Body of pancreas (tissue), 4 donors: ENCODE measurements around the gene ATRN. TPM values are rescaled to one million over a fixed set of nuclear protein-coding genes. Genes with fewer than 3 reads are reported as not detected.

ENCODE experiments used
- ATAC-seq: fragments of 150-250 bp; one replicate; pipeline ENCODE4 v1.9.1; 2016
- DNase-seq, 4 donors: peaks; one replicate each; pipeline ENCODE4 v3.0.0-alpha.2; 2019
- H3K27ac ChIP-seq, 4 donors: fragments of 200-600 bp; sonication (generic); 1 replicate in 3 of 4; 2 replicates in 1 of 4; pipeline versions ENCODE4 v1.5.1 to v1.6.1; 2016 to 2019; ENCODE audit warnings: mild to moderate bottlenecking in 1 of 4, mixed read lengths in 1 of 4, moderate library complexity in 1 of 4
- H3K27me3 ChIP-seq, 2 donors: fragments of 200-600 bp; sonication (generic); one replicate each; pipeline ENCODE4 v1.6.0; 2016; ENCODE audit warnings: mild to moderate bottlenecking in 1 of 2
- H3K36me3 ChIP-seq, 2 donors: fragments of 200-600 bp; sonication (generic); replicated peaks in 1 of 2; 2 replicates each; pipeline ENCODE4 v1.5.1; 2016; ENCODE audit warnings: low read depth in 2 of 2; ENCODE audit not compliant: insufficient read depth in 1 of 2
- H3K4me1 ChIP-seq: fragments of 200-600 bp; sonication (generic); one replicate; pipeline ENCODE4 v1.6.0; 2016
- H3K4me3 ChIP-seq, 2 donors: fragments of 200-600 bp; sonication (generic); 1 replicate in 1 of 2; 2 replicates in 1 of 2; pipeline ENCODE4 v1.5.1; 2016 to 2019
- H3K9me3 ChIP-seq, 3 donors: fragments of 200-600 bp; sonication (generic); 1 replicate in 2 of 3; 2 replicates in 1 of 3; pipeline ENCODE4 v1.5.1; 2016
- POLR2A ChIP-seq, 3 donors: fragments of 450-650 bp; IDR thresholded peaks; one replicate each; pipeline ENCODE4 v1.6.1; 2016; ENCODE audit warnings: antibody characterized with exemption in 3 of 3, mild to moderate bottlenecking in 2 of 3
- WGBS, 2 donors: methylation state at CpG; one replicate each; pipeline ENCODE4 v1.1.5; 2017; 5-methylcytosine and 5-hydroxymethylcytosine counted together
- intact Hi-C: fragments of 100-400 bp; cut with DNase I; formaldehyde crosslinking; loops from one replicate; pipeline ENCODE4 v1.15.1; 2023
- total RNA-seq, 2 donors: library from RNA; depleted of rRNA; stranded (reverse); fragments of >200 nt; gene quantifications; one replicate each; pipeline ENCODE4 v1.1.0, GENCODE V29; 2016
- TF ChIP-seq, protein P1 (sequence below), 7 experiments: fragments of 450-650 bp in 4 of 7; fragments of 200-600 bp in 3 of 7; sonication (generic) in 3 of 7; IDR thresholded peaks; one replicate each; pipeline ENCODE4 v1.5.1; 2016 to 2019; ENCODE audit warnings: antibody characterized with exemption in 7 of 7

ATRN gene
- total RNA-seq, 2 donors from 2014 or later: 17.6 to 18.8 TPM

DNA sequence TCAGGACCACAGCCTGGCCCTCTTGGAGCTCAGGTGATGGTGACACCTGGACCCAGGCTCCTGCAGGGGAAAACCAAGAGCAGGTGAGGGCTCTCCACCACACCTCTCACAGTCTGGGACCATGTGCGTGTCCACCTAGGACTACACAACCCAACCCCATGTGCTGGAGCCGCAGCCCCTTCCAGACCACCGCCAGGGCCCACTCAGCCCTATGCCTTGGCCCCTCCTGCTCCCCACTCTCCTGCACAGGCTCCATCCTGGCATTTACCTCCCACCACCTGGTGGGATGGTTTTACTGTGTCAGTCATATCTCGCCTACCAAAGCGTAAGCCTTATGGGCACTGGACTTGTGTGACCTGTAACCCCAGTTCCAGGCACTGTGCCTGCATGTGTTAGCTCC is 224.0 kb downstream of the ATRN start:
- no peaks in the 10 kb centered on the region for H3K27me3 ChIP-seq
- DNase-seq: no peak
- ATAC-seq: no peak
- H3K4me1 ChIP-seq: no peaks in the 10 kb centered on the region
- TF ChIP-seq, protein P1, sequence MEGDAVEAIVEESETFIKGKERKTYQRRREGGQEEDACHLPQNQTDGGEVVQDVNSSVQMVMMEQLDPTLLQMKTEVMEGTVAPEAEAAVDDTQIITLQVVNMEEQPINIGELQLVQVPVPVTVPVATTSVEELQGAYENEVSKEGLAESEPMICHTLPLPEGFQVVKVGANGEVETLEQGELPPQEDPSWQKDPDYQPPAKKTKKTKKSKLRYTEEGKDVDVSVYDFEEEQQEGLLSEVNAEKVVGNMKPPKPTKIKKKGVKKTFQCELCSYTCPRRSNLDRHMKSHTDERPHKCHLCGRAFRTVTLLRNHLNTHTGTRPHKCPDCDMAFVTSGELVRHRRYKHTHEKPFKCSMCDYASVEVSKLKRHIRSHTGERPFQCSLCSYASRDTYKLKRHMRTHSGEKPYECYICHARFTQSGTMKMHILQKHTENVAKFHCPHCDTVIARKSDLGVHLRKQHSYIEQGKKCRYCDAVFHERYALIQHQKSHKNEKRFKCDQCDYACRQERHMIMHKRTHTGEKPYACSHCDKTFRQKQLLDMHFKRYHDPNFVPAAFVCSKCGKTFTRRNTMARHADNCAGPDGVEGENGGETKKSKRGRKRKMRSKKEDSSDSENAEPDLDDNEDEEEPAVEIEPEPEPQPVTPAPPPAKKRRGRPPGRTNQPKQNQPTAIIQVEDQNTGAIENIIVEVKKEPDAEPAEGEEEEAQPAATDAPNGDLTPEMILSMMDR (IDR thresholded peaks at IDR 0.05): no peak
- H3K9me3 ChIP-seq: no peaks in the 10 kb centered on the region
- no peaks in the 10 kb centered on the region for H3K36me3 ChIP-seq
- H3K27ac ChIP-seq: no peak overlapping the region
- WGBS, 2 donors: 91 to 92% methylated on average over 4 to 5 of the region's 5 CpGs
- intact Hi-C loops: no loop called here
- no peak overlapping the region for H3K4me3 ChIP-seq

DNA sequence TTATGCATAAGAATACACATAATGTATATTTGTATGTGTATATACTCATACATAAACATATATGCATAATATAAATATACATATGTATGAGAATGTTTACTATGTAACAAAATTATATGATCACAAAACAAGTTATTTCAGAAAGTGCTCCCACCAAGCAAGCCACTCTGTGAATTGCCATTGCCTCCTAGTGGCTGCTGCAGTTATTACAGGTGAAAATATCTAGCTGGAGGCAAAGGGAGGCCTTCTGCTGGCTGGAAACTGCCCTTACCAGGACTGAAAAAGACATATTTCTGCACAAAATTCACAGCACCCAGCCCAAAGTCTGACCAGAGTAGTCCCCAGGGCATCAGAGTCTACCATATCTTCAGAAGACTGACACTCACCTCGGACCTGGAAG is 225.4 kb downstream of the ATRN start:
- Histone ChIP-seq H3K4me3 (no peak overlapping the region), H3K27me3 (no peaks in the 10 kb centered on the region), H3K27ac (no peak overlapping the region), H3K36me3 (no peaks in the 10 kb centered on the region), H3K4me1 (no peaks in the 10 kb centered on the region), H3K9me3 (no peaks in the 10 kb centered on the region)
- no peak for ATAC-seq
- intact Hi-C loops: no loop called here
- no peak for TF ChIP-seq POLR2A (IDR thresholded peaks at IDR 0.05)
- TF ChIP-seq, protein P1 (IDR thresholded peaks at IDR 0.05): peak in 4 of 7 experiments; percentile 4 to 16 (median 12)
- DNase-seq: no peak
- 85% methylated on average over 1 of the region's 1 CpG; no CpG with 5 or more reads in 1 of the 2 donors for WGBS, 2 donors

DNA sequence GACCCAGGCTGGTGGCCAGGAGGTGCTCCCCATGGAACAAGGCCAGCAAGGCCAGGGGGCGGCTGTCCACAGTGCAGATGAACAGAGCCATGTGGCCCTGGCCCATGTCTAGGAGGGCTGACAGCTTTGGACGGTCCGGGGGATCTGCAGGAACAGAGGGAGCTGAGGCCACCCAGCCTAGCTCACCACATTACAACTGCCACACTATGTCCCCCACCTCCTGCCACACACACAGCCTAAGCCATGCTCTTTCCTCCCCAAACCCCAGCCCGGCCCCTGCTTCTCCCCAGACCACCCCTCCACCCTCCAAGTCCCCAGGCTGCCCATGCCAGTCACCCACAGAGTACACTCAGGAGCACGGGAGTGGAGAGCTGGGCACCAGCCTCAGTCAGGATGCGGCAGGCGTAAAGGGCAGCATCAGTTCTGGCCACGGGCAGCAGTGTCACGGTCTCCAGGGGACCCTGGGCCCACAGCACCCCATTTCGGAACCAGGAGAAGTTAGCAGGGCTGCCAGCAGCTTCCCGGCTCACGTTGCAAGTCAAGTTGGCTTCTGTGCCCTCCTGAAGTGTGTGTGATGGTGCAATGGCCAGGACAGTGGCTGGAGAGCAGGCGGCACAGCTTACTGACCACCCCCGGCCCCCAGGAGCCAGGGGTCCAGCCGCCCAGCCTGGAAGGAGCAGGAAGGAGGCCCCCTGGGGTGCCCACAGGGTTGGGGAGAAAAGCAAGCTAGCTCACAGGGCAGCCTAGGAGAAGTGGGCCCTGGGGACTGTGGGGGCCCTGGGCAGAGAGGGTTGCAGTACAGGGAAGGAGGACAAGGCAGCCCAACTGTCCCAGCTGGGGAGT is 226.1 kb downstream of the ATRN start:
- Histone ChIP-seq H3K27me3 (no peaks in the 10 kb centered on the region), H3K4me1 (no peaks in the 10 kb centered on the region), H3K4me3 (no peak overlapping the region), H3K36me3 (no peaks in the 10 kb centered on the region), H3K27ac (no peak overlapping the region), H3K9me3 (no peaks in the 10 kb centered on the region)
- ATAC-seq (no peak), DNase-seq (no peak)
- intact Hi-C loops: no loop called here
- 69 to 74% methylated on average over 8 to 13 of the region's 15 CpGs for WGBS, 2 donors
- no peak for TF ChIP-seq POLR2A (IDR thresholded peaks at IDR 0.05)
- TF ChIP-seq, protein P1 (IDR thresholded peaks at IDR 0.05): no peak

DNA sequence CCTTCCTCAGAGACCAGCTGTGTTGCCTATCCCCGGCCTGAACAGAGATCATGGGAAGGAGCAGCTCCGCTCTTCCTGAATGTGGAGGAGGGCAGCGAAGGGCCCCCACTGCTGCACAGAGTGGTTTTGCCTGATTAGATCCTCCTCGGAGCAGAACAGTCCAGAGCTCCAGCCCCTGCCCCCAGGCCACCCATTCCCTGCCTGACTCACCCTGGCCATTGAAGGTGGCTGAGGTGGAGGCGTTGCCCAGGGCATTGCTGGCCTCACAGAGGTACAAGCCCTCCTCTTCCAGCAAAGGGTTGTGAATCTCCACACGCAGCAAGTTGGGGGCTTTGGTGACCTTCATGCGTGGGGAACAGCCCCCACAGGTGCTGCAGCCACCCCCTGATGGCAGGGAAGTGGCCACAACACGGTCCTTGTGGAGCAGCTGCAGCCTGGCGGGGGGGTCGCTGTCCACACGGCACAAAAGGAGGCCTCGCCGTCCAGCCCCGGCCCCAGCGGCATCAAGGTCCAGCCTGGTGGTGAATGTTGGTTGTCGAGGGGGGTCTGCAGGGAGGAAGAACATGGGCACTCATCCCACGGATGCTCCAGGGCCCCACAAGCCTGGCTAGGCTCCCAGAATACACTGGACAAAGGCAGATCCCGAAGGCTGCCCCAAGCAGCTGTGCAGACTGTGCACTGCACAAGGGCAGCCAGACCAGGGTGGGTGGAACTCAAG is 226.9 kb downstream of the ATRN start:
- DNase-seq (no peak), ATAC-seq (no peak)
- WGBS, 2 donors: 58 to 79% methylated on average over 6 to 17 of the region's 18 CpGs
- Histone ChIP-seq H3K9me3 (no peaks in the 10 kb centered on the region), H3K4me1 (no peaks in the 10 kb centered on the region), H3K36me3 (no peaks in the 10 kb centered on the region), H3K27ac (no peak overlapping the region), H3K4me3 (no peak overlapping the region), H3K27me3 (no peaks in the 10 kb centered on the region)
- TF ChIP-seq, protein P1 (IDR thresholded peaks at IDR 0.05): no peak
- no peak for TF ChIP-seq POLR2A (IDR thresholded peaks at IDR 0.05)
- intact Hi-C loops: no loop called here
